ENCODE results near the gene NPC1L1.

The NPC1L1 gene

DNA sequence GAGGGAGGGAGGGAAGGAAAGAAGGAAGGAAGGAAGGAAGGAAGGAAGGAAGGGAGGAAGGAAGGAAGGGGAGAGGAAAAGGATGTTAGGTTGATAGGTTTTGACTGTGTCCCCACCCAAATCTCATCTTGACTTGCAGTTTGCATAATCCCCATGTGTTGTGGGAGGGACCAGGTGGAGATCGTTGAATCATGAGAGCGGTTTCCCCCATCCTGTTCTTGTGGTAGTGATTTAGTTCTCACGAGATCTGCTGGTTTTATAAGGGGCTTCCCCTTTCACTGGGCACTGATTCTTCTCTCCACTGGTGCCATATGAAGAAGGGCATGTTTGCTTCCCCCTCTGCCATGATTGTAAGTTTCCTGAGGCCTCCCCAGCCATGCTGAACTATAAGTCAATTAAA, 35.5 kb downstream of the NPC1L1 start:
- DNase-seq: no peak

- DNase-seq: no peak
These were observed 42.7 kb downstream of the NPC1L1 start for GRCh38 chr7:44498230-44498954.

DNA sequence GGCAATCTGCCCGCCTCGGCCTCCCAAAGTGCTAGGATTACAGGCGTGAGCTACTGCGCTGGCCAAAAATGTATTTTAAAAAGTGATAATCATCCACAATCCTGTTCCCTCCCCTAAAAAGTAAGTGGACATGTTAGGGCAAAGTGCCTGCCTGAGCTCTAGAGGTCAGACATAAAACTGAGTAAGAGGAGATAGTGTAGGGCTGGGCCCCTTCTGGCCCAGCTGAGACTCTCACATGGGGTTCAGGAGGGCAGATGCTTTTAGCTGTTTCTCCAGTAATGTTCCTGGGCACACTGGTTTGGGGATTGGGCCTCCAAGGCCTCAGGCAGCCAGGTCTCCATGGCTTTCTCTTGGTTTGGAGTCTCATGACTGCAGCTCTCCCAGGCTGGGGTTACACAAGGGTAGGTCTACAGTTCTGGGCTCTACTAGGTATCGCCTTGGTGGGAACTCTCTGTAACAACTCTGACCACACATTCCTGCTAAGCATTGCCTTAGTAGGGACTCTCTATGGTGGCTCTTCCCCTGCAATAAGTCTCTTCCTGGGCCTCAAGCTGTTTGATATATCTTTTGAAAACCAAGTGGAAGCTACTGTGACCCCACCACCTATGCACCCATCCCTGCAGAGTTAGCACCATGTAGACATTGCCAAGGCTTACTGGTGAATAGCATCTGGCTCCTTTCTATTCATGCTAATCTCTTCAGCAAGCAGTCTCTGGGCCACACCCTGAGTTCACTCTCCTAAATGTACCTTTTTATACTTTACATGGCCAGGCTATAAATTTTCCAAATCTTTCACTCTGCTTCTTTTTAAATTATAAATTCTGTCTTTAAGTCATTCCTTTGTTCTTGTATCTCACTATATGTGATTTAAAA, 43.7 kb downstream of the NPC1L1 start:
- no peak for DNase-seq

GRCh38 chr7:44496385-44496784, 44.7 kb downstream of the NPC1L1 start:
- DNase-seq: no peak

GRCh38 chr7:44494960-44495359, 46.2 kb downstream of the NPC1L1 start:
- no peak for DNase-seq

DNA sequence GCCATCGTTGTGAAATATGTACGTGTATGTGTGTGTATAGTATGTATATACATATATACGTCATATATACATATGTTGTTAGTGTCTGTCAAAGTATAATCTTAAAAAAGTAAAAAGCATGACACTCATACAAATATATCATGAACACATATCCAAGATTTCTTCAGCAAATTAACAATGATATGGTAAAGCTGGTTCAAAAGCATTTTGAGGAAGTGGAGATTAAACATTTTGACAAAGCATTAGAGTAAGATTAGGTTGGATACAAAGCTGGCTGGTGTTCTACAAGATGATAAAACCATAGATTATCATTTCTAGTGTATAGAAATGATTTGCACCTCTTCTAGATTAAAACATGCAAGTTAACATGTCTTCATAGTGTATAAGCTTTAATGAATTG, 49.9 kb downstream of the NPC1L1 start:
- DNase-seq: no peak

GRCh38 chr7:44490351-44491200, 50.6 kb downstream of the NPC1L1 start, which contains the start of gene NUDCD3:
Gene NUDCD3, minus strand, starts transcription at chr7:44490658. Its CDS starts 58 bp downstream, at chr7:44490600.
- peak; percentile 83 for DNase-seq

DNA sequence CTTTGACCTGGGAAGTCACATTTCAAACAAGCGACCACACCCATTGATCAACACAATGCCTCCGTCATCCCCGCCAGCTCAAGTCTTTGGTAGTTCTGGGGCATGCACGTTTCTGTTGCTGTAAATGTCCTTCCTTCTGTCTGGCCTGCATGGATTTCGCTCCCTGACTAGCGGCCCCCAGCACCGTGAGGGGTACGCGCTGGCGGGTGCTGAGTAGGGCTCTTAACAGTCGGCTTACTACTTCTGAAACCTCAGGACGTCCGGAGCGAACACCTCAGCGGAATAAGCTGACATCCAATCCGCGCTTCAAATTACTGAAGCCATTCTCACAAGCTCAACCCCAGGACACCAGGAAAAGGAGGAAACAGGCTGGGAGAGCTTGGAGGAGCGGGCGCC, 51.2 kb downstream of the NPC1L1 start:
- no peak for DNase-seq

DNA sequence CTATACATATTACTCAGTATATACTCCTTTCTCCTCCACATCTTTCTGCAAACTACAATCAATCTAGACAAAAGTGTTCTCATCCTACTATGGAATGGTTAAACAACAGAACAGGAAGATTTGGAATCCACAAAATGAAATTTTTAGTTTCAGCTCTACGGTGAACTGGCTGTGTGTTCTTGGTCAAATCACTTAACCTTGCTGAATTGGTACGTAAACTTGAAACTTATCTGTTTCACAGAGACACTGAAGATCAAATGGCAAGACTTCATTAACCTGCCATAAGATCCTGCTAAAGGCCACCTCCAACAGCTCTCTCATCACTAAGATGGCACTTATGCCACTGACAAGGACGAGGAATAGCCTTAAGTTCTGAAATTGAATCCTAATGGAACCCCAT, 52.2 kb downstream of the NPC1L1 start:
- DNase-seq: no peak

GRCh38 chr7:44486693-44487092, 54.4 kb downstream of the NPC1L1 start:
- peak; percentile 13 for DNase-seq

DNA sequence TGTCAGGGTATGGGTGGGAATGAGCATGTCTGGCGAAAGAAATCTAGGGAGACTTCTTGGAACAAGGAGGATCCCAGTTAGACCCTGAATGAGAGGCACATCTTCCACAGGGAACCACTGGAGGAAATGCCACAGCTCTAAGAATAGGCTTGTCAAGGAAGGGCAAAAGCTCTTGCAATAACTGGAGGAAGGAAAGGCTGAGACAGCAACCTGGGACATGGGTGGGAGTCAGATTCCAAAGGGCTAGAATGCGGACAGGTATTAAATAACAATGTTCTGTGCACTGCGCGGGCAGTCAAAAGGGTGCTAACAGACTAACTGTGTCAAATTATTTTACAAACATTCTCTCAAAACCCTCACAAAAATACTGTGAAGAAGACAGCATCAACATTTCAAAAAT, 55.1 kb downstream of the NPC1L1 start:
- DNase-seq: no peak

DNA sequence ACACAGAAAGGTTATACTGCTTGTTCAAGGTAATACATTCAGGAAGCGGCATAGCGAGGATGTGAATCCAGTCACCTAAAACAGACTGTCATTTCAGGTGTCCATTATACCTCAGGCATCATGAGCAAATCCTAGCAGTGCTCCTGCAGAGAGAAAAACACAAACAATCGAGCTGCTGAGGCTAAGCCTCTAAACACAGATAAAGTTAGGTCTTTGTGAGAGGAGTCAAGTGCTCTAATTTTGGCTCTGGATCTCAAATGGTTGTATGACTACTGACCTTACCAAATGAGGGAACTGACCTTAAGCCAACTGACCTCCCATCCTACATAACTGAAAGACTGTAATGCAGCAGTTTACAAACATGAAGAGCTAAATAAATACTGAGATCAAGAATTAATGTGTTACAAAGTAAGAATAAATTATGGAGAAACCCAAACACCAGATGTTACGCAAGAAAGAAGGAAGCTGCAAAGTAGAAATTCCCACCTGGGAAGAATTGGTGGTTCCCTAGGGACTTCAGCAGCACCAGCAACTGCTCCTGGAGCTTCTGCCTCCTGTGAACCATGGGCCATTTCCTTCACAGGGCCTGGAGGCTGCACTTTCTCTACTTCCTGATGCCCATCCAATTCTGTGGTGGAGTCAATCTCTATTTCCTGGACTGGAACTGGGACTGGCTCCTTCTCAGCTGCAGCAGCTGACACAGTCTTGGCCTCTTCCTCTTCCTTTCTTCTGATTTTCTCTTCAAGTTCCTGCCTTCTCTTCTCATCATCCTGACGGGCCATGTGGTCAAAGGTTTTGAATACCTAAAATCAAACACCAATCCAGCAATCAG, 56.4 kb downstream of the NPC1L1 start:
- no peak for DNase-seq

DNA sequence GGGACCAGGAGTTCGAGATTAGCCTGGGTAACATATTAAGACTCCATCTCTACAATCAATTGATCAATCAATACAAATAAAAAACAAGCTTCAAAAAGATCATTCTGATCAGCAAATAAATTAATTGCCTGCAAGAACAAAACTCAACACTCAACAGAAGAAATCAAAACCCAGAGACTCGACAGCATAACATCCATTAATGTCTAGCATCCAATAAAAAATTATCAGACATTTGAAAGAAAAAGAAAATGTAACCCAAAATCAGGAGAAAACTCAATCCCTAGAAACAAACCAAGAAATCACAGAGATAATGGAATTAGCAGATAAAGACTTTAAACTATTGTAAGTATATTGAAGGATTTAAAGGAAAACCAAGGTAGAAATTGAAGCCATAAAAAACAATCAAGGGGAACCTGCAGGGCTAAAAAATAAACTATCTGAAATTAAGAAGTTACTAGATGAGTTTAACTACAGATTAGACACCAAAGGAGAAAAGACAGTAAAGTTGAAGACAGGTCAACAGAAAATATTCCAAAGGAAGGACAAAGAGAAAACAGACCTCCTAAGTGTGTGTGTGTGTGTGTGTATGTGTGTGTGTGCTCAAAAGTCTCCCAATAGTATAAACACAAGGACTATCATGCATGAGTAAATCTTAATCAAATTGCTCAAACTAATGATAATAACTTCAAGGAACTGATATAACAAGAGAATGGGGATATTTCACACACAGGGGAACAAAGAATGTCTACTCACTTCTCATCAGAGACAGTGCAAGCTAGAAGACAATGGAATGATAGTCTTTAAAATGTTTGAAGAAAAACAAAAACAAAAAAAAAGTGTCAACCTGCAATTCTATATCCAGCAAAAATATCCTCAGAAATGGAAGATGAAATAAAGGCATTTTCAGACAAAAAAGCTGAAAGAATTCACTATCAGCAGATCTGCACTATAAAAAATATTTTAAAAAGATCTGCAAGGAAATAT, 58.3 kb downstream of the NPC1L1 start:
- DNase-seq: no peak

DNA sequence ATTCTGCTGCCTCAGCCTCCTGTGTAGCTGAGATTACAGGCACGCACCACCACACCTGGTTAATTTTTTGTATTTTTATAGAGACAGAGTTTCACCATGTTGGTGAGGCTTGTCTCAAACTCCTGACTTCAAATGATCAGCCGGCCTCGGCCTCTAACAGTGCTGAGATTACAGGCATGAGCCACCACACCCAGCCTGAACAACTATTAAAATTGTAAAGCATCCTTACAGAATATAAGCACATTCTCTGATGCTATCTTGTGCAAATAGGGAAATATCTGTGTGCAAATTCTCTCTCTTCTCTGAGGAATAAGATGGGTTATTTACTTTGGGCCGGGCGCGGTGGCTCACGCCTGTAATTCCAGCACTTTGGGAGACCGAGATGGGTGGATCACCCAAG, 63.2 kb downstream of the NPC1L1 start:
- DNase-seq: no peak

DNA sequence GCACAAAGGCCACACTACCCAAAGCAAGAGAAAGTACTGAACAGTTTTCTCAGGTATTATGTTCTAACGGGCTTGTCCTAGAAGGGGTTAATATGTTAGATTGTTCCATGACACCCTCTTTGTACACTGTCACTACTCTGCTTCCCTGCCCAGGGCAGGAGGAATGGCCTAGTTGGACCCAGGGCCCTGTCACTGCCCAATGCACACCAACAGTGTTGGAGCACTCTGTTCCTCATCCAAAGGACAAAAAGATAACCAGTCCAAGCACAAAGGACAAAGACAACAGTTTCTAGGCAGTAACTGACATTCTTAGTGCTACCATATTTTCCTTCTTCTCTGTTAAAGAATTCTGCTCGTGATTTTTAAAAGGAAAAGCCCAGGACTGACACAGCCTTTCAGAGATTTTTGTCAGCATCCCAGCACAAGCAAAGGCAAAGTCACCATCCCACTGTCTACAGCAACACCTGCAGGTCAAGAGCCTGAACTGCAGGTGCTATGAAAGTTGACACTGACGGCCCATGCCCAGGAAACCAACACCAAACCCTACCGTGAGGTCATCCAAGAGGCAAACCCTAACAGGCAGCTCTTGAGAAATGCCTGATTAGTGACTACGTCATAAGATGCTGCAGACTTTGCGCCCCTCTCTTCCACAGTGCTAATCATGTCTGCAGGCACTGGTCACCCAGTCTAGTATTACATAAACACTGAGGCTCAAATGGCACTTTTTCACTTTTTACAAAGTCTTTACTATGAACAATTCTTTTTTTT, 63.9 kb downstream of the NPC1L1 start:
- peak; percentile 83 for DNase-seq

GRCh38 chr7:44476313-44476712, 64.8 kb downstream of the NPC1L1 start:
- no peak for DNase-seq

DNA sequence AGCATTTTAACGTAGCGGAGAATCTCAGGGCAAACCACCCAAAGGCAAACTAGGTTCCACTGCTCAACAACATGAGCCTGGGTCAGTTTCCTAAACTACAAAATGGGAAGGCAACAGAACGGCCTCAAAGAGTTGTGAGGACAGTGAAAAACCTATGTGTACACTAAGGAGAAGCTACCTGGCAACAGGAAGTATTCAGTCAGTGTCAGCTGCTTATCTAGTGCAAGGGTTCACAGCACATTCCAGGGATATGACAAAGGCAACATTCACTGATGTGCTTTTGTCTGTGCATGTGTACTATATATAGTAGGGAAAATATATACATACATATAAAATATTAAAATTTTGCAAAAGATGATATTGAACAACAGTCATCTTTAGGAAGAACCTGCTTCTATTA, 67.8 kb downstream of the NPC1L1 start:
- DNase-seq: peak; percentile 51

- no peak for DNase-seq
These were observed 68.3 kb downstream of the NPC1L1 start for GRCh38 chr7:44472843-44473242.

- DNase-seq: no peak
These were observed 69.3 kb downstream of the NPC1L1 start for GRCh38 chr7:44471850-44472249.

GRCh38 chr7:44471436-44471835, 69.7 kb downstream of the NPC1L1 start:
- DNase-seq: no peak

All from EL (cell line).